GM20000 (cell line): ENCODE data around the gene SCN4B.

ENCODE experiments used
- DNase-seq: peaks from one replicate; pipeline ENCODE4 v3.0.0; 2012; ENCODE audit warnings: low spot score
- CTCF ChIP-seq: IDR thresholded peaks from 2 replicates; pipeline ENCODE4 v1.5.1; 2012; ENCODE audit warnings: mild to moderate bottlenecking, control low read depth; ENCODE audit errors: extremely low read depth, missing control alignments

SCN4B gene

GRCh38 chr11:118170882-118171268 is 18.3 kb upstream of the SCN4B start:
- DNase-seq, result no peak

GRCh38 chr11:118170231-118170630 is 17.6 kb upstream of the SCN4B start:
- TF ChIP-seq CTCF, result no peak
- DNase-seq, result no peak

More at GRCh38 chr11:118170882-118171268, 18.3 kb upstream of the SCN4B start:
- TF ChIP-seq CTCF, result no peak

- DNase-seq, result no peak
- TF ChIP-seq CTCF, result no peak
Measured at GRCh38 chr11:118169300-118170140, 16.9 kb upstream of the SCN4B start.

- no peak for DNase-seq
- no peak for TF ChIP-seq CTCF
Measured at GRCh38 chr11:118168751-118169150, 16.1 kb upstream of the SCN4B start.

- no peak for TF ChIP-seq CTCF
- no peak for DNase-seq
Measured at GRCh38 chr11:118168316-118168715, 15.7 kb upstream of the SCN4B start.

GRCh38 chr11:118167906-118168305 is 15.3 kb upstream of the SCN4B start:
- TF ChIP-seq CTCF, result no peak
- DNase-seq, result no peak

GRCh38 chr11:118167253-118167652 is 14.6 kb upstream of the SCN4B start:
- DNase-seq, result no peak
- TF ChIP-seq CTCF, result no peak
